ENCODE measurements around the gene CSRNP3.

The CSRNP3 gene

DNA sequence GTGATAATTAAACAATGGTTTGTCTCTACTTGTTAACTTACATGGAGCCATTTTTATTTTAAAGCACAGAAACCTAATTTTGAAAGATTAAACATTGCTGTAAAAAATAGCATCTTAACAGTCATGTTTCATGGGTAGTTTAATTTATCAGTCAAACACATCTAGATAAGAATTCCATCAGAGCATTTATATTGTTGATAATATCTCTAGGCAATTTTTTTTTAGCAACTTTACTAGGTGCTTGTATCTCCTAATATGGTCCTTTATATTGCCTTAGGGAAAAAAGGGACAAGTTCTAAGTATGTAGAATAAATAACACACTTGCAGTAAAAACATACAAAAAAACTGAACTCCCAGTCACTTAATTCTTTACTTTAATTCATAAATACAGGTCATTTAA is 863 bp downstream of the CSRNP3 start:
- DNase-seq = no peak
- no peaks in the 10 kb centered on the region for H3K9me3 Mint-ChIP-seq
- H3K27me3 Mint-ChIP-seq (ENCODE audit: low read depth, poor library complexity) = no peaks in the 10 kb centered on the region
- peak overlapping the region; percentile 98 for H3K4me3 Mint-ChIP-seq
- TF ChIP-seq, protein P1, sequence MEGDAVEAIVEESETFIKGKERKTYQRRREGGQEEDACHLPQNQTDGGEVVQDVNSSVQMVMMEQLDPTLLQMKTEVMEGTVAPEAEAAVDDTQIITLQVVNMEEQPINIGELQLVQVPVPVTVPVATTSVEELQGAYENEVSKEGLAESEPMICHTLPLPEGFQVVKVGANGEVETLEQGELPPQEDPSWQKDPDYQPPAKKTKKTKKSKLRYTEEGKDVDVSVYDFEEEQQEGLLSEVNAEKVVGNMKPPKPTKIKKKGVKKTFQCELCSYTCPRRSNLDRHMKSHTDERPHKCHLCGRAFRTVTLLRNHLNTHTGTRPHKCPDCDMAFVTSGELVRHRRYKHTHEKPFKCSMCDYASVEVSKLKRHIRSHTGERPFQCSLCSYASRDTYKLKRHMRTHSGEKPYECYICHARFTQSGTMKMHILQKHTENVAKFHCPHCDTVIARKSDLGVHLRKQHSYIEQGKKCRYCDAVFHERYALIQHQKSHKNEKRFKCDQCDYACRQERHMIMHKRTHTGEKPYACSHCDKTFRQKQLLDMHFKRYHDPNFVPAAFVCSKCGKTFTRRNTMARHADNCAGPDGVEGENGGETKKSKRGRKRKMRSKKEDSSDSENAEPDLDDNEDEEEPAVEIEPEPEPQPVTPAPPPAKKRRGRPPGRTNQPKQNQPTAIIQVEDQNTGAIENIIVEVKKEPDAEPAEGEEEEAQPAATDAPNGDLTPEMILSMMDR (IDR thresholded peaks at IDR 0.05) = no peak
- H3K27ac Mint-ChIP-seq = peak overlapping the region; percentile 86
- H3K4me1 Mint-ChIP-seq = peaks cover 52% of the 10 kb centered on the region
- no peaks in the 10 kb centered on the region for H3K36me3 Mint-ChIP-seq (ENCODE audit: low read depth)

- Mint-ChIP-seq H3K27me3 (ENCODE audit: low read depth, poor library complexity) (no peaks in the 10 kb centered on the region), H3K9me3 (no peaks in the 10 kb centered on the region), H3K4me1 (peaks cover 57% of the 10 kb centered on the region), H3K27ac (peak overlapping the region; percentile 6), H3K4me3 (peak overlapping the region; percentile 98), H3K36me3 (ENCODE audit: low read depth) (peaks cover 2% of the 10 kb centered on the region)
- DNase-seq = no peak
- TF ChIP-seq, protein P1 (IDR thresholded peaks at IDR 0.05) = no peak
Observed at GRCh38 chr2:165471349-165471950, 2.0 kb downstream of the CSRNP3 start.

DNA sequence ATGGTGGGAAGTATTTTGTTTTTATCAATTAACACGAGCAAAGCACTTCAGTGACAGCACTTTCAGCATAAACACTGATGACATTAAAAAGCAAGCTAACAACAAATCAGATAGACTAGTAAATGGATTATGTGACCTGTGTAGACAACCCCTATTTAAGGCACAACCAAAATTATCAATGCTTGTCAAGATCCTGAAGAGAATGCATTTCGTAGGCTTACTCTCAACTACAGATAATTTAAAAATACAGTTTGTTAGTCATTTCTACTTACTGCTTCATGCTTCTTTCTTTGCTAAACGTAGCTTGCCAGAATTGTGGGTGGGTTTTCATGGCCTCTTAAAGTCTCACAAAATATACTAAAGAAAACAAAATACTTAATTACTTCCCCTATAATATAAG is 3.4 kb downstream of the CSRNP3 start:
- Mint-ChIP-seq H3K4me3 (peak overlapping the region; percentile 64), H3K36me3 (ENCODE audit: low read depth) (peaks cover 12% of the 10 kb centered on the region), H3K4me1 (peaks cover 56% of the 10 kb centered on the region), H3K9me3 (peaks cover 8% of the 10 kb centered on the region), H3K27ac (peak overlapping the region; percentile 15), H3K27me3 (ENCODE audit: low read depth, poor library complexity) (no peaks in the 10 kb centered on the region)
- TF ChIP-seq, protein P1 (IDR thresholded peaks at IDR 0.05) = no peak
- no peak for DNase-seq

DNA sequence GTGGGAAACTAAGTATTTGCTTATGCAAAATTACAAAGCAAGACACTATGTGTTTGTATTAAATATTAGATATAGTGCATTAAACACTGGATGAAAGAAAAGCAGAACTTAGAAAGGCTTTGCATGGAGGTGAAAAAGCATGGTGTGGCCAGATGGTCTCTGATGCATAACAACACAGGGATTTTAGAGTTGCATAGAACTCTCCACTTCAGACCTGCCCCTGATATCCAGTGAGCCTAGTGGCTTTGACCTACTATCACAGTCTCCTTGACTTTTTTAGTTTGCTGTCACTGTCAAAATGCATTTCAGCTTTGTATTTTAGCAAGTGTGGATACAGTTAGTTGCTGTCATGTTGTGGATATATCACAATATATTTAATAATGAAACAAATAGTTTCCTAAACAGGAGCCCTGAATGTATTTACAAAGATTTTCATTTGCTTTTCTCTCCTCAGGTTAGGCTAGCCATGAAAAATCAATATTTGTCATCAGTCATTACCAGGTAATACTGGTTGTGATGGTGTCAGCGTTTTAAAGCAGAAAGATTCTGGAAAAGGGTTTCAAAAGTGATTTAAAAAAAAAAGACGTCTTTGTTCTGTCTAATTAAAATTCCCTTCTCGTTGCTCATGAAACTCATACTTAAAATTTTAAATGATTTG is 5.2 kb downstream of the CSRNP3 start:
- Mint-ChIP-seq H3K36me3 (ENCODE audit: low read depth) (peaks cover 28% of the 10 kb centered on the region), H3K27ac (peak overlapping the region; percentile 49), H3K4me3 (no peak overlapping the region), H3K27me3 (ENCODE audit: low read depth, poor library complexity) (no peaks in the 10 kb centered on the region), H3K4me1 (peaks cover 43% of the 10 kb centered on the region), H3K9me3 (peaks cover 18% of the 10 kb centered on the region)
- TF ChIP-seq, protein P1 (IDR thresholded peaks at IDR 0.05) = no peak
- no peak for DNase-seq

GRCh38 chr2:165475277-165476004 is 5.9 kb downstream of the CSRNP3 start:
- H3K27me3 Mint-ChIP-seq (ENCODE audit: low read depth, poor library complexity) = no peaks in the 10 kb centered on the region
- TF ChIP-seq, protein P1 (IDR thresholded peaks at IDR 0.05) = no peak
- H3K27ac Mint-ChIP-seq = peak overlapping the region; percentile 49
- no peak overlapping the region for H3K4me3 Mint-ChIP-seq
- peaks cover 35% of the 10 kb centered on the region for H3K36me3 Mint-ChIP-seq (ENCODE audit: low read depth)
- H3K9me3 Mint-ChIP-seq = peaks cover 25% of the 10 kb centered on the region
- DNase-seq = no peak
- peaks cover 43% of the 10 kb centered on the region for H3K4me1 Mint-ChIP-seq

Data from nephron progenitor cell (in vitro differentiated cells).